ENCODE measurements around the gene HGFAC.

The HGFAC gene

DNA sequence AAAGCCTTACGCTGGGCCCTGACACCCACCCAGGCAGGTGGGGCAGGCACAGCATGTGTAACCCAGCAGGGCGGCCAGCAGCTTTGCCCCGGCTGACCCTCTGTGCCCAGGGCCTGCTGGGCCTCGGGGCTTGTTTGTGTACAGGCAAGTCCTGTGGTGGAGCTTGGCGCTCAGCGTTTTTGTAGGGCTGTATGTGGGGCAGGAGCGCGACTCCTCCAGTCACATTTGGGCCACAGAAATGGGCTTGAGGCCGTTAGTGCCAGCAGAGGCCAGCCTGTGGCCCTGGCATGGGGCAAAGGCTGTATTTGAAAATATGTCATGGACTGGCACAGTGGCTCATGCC lies 14.7 kb upstream of the HGFAC start:
- DNase-seq = no peak

DNA sequence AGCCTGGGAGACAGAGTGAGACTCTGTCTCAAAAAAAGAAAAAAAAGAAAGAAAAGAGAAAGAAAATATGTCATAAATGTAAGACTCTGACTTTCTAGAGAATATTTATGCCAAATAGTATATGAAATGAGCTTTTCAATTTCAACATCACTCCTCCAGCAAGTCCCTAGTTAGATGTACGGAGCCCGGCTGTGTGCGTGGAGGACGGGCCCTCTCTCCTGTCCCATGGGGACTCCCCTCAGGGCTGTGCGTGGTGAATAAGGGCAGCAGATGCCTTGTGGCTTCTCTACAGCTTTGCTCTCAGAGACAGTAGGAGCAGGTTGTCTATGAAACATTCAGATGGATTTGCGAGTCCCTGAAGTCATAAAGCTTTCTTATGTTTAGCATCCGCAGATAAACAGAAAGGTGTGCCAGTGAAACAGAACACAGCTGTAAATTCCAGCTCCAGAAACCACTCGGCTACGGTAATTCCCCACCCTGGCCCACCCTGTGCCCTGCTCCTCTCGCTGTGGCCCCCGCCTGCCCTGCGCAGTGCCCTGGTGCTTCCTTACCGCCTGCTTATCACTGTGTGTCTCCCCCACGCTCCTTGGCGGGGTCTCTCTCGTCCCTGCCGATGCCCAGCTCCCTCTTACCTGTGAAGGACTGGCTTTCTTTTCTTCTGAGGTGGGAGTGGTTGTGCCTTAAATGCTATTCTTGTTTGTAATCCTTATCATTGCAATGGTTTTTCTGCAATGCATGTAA lies 13.9 kb upstream of the HGFAC start:
- DNase-seq = no peak

DNA sequence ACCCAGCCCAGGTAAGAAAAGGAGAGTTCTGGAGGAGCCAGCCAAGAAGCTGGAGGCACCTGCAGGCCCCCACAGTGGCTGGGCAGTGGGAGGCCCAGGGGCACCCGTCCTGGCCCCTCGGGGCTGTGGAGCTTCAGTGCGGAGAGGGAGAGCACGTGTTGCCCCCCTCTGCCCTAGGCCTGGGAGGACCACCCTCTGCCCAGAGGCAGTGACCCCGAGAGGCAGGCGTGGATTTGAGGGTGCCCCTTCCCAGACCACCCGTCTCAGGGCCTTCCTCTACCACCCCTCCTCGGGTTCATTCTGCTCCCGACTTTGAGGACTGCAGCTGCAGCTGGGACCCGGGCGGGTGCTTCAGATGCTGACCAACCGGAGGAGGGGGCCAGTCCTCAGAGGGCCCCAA lies 12.1 kb upstream of the HGFAC start:
- no peak for DNase-seq

DNA sequence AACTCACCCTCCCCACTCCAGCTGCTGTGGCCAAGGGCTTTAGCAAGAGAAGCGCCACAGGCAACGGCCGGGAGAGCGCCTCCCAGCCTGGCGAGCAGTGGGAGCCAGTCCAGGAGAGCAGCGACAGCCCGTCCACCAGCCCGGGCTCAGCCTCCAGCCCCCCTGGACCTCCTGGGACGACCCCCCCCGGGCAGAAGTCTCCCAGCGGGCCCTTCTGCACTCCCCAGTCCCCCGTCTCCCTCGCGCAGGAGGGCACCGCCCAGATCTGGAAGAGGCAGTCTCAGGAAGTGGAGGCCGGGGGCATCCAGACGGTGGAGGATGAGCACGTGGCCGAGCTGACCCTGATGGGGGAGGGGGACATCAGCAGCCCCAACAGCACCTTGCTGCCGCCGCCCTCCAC lies 11.2 kb upstream of the HGFAC start:
- DNase-seq = no peak

DNA sequence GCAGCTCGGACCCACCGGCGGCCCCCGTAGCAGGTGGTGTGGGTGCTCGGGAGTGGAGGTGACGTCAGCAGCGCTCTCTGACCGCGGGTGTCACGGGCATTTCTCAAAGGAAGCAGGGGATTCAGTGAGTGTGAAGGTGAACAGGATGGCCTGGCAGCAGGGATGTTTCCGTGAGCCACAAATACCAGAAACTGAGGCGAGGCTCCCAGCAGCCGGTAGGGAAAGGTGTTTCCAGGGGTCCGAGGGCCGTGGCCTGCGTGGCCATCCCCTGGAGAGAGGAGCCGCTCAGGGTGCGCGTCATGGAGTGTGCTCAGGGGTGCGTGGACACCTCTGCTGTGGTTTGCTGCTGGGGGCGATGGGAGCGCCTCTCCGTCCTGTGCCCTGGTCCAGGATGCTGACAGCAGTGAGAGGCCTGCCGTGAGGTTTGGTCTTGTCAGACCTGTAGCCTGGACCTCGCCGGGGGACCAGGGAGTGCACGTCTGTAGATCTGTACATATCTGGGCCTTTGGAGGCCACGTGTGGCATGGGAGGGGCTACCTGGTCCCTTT lies 10.2 kb upstream of the HGFAC start:
- no peak for DNase-seq

DNA sequence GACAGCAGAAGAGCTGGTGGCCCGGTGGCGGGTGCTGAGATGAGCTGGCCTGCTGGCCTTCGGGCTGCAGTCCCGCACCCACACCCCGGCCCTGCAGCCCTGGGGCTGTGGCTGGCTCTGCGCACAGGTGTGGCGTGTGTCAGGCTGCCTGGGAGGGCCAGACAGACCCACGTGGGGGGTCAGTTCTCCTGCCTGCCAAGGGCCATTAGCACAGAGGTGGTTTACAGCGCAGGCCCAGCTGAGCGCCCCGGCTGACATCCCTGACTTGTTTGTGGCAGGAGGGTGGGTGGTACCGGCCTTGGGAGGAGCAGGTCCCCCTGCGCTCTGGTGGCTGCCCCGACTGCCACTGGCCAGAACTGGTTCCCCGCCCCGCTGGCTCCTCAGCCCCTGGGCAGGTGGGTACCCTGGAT lies 9.4 kb upstream of the HGFAC start:
- no peak for DNase-seq

DNA sequence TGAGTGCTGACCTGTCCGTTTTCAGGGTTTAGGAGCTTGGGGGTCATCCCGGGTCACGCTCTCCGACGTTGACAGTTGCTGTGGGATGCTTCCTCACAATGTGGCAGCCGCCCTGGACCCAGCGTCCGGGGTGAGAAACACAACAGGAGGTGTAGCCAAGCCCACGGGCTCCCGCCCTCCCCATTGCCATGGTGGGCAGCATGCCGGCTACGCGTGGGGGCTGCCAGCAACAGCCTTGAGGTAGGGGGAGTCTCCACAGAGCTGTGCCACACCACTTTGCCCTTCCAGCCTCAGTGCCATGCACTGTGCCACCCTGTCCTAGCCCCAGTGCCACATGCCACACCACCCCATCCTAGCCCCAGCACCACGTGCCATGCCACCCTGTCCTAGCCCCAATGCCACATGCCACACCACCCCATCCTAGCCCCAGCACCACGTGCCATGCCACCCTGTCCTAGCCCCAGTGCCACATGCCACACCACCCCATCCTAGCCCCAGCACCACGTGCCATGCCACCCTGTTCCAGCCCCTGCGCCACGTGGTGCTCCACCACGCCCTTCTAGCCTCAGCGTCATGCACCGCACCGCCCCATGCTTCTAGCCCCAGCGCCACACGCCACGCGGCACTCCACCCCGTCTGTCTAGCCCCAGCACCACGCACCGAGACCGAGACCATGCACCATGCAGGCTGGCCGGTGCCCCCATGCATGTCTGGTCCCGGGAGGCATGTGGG lies 8.5 kb upstream of the HGFAC start:
- DNase-seq = no peak

DNA sequence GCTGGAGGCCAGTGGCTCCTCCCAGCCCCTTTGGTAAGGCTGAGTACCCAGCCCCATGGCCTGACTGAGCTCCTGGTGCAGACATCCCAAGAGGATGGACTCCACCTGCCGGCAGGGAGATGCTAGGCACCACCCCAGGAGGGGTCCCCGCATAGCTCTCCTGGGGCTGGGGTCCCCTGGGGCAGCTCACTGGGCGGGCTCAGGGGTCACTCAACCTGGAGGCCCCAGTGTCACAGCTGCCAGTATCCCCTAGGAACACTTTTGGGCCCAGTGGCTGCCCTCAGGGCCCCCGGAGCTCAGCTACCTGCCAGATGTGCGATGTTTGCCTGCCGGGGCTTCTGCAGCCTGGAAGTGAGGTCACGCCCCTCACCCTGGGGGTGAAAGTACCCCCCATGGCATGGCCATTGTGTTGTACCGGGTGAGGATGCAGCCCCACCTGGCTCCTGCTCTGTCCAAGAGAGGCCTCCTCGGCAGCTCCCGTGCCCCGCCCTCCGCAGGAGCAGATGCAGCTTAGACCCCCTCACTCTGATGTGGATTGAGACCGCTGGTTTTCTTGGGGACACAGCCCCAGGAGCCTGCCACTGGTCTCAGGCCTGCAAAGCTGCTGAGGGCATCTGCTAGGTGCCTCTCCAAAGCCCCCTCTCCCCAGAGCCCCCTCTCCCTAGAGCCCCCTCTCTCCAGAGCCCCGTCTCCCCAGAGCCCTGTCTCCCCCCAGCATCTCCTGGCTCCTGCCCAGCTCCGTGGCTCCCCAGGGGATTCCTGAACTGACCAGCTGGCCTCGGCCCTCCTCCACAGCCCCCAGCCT lies 6.7 kb upstream of the HGFAC start:
- no peak for DNase-seq

DNA sequence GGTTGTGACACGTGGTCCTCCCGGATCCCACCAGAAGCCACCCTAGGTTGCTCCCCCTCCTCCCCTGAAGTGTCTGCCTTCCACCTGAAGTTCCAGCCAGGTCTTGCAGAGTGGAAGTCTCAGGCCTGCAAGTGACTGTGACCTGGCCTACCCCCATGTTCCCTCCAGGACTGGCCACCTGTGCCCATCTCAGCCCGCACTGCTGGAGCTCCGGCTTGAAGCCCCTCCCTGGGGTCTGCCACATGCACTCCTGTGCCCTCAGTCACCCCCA lies 6.1 kb upstream of the HGFAC start:
- DNase-seq = no peak

DNA sequence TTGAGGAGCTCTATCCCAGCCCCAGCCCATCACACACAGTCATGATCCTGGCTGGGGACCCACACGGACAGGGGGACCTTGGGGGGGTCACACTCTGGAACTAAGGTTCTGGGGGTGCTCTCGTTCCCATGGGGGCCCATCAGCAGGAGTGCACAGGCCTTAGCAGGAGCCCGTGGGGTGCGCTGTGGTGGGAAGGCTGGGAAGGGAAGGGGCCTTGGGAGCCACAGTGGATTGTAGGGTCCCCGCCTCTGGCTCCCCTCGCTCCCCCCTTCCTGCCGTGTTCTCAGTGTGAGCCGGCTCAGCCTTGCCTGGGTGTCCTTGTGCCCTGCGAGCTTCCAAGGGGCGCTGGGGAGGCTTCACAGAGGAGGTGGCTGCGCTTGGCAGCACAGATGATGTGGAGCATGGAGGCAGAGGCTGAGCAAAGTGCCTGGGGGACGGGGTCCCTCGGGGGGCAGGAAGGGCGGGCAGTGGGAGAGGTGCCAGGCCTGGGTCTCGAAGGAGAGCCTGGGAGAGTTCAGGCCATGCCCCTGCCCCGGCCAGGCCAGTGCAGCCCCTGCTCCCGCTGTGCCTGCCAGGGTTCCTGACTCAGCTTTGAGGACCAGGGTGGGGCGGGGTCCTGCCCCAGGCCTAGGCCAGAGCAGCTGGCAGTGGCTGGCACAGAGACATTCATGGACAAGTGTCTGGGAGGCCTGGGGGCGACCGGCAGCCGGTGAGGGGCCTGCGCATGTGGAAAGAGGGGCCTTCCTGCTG lies 5.5 kb upstream of the HGFAC start:
- DNase-seq = no peak

DNA sequence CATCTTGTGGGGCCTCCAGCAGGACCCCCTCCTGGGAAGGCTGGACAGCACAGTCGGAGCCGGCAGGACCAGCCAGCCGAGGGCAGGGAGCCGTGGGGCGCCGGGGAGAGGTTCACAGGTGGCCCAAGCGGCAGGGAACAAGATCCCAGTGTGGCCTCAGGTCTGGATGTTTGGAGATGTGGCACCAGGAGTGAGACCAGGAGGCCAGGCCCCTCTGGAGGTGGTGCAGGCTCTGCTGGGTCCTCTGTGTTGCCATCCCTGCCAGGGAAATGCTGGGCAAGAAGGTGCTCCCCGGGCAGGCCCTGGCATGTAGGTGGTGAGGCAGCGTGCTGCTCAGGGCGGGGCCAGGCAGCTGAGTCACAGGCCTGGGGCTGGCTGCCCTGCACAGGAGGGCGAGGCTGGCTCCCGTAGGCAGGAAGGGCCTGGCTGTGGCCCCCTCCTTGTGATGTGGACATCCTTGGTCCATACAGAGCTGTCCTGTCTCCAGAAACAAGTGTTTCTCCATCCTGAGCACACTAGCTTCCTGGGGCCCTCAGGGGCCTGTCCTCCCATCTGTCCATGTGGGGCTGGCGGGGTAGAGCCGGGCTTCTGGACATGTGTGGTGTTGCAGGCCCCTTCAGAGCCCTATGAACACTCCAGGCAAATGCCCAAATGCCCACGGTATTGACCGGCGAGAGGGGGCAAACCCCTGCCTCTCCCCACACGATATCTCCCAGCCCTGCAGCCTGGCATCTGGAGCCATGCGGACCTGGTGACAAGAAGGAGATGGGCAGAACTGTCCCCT lies 4.8 kb upstream of the HGFAC start:
- peak; percentile 70 for DNase-seq

DNA sequence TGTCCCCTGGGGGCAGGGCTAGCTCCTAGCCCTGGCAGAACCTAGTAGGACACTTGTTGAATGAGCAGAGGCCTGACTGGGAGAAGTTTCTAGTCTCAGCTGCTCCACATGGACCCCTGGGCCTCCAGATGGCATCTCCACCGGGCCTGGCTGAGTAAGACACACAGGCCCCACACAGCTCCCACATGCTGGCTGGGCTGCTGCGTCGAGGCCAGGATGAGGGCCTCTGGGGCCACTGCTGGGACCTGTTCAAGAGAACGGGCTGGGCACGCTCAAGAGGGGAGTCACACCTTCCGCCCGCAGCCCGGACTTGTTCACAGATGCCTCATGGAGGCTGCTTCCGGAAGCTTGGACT lies 4.2 kb upstream of the HGFAC start:
- DNase-seq = no peak

DNA sequence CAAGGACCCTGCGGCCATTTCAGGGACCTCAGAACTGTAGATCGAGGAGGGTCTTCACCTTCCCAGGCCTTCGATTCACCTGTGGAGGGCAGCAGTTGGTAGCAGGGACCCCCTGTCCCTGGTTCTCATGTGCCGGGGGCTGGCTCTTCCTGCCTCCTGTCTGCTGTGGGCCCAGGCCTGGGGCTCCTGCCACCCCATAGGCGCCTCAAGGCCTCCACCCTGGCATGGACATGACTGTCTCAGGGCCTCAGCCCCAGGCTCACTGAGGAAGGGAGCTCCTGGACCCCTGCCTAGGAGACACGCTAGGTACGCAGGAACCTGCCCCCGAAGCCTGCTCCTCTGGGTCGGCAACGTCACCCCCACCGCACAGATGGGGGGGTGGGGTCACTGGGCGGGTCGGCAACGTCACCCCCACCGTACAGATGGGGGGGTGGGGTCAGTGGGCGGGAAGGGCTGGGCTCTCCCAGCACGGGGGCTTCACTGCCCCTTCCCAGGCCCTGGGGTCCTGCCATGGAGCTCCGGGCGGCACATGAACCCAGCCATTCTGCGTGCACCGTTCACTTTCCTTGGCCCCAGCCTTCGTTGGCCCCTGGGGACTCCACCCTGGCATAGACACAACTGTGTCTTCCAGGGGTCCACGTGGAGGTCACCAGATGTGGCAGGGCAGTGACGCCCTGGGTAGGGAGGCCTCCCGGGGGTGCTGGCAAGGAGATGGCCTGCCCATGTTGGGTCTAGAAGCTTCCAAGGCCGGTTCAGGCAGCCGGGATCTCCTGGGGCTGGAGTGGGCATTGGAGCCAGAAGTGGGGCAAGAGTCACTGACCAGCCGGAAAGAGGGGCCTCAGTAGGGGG lies 3.5 kb upstream of the HGFAC start:
- DNase-seq = no peak

DNA sequence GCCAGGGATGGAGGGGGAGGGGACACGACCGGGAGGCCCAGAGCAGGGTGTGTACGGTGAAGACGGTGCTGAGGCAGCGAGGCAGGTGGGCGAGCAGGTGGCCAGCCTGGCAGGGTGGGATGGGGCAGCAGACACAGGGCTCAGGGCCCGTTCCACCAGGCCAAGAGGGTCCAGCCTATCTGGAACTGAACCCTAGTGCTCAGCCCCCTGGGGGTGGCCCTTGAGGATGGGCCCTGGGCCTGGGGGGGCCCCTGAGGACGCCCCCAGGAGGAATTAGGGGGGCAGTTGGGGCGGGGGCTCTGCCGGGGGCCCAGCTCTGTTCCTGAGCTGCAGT lies 3.0 kb upstream of the HGFAC start:
- DNase-seq = no peak

DNA sequence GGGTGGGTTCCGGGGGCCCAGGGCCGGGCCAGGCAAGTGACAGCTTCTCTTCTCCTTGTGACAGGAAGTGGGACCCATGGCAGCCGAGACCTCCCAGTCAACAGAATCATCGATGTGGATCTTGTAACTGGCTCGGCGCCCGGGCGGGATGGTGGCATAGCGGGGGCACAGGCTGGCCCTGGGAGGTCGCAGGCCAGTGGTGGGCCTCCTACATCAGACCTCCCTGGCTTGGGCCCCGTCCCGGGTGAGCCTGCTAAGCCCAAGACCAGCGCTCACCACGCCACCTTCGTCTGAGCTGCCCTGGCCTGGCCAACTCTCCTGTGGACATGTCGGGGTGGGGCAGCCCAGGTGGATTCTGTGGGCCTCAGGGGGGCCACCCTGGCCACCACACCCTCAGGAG lies 2.4 kb upstream of the HGFAC start:
- no peak for DNase-seq

DNA sequence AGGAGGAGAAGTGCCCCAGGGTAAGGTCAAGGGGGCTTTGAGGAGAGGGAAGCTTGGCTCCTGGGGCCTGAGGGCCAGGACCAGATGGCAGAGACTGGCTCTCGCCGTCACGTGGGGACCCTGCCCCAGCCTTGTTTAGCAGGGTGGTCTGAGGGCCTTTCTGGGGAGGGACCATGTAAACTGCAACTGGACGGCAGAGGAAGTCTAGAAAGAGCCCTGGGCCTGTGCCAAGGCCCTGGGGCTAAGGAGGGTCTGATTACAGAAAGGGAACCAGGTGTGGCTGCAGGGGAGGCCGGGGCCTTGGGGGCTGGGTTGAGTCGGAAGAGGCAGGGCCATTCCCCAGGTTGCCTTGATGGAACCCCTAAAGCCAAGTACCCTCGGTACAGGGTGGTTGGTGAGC lies 1.8 kb upstream of the HGFAC start:
- DNase-seq = no peak

DNA sequence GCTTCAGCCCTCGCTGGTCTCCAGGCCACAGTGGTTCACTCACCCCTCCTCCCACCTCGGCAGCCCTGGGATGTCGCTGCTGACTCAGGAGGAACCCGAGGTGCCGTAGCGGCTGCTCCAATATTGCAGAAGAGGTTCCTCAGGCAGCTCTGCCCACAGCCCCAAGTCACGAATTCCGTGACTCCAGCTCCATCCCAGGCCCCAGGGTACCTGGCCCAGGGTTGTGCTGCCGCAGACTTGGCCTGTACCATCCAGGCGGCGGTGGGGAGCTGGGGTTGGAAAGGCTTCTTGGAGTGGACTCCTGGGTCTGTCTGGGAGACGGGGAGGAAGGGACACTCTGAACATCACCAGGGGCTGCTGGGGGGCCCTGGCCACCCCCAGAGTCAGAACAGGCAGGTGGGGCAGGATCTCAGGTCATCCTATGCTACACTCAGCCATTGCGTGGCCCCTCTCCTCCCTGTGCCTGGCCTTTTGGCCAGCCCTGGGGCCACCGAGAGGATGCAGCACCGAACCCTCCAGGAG lies 728 bp upstream of the HGFAC start:
- DNase-seq = no peak

DNA sequence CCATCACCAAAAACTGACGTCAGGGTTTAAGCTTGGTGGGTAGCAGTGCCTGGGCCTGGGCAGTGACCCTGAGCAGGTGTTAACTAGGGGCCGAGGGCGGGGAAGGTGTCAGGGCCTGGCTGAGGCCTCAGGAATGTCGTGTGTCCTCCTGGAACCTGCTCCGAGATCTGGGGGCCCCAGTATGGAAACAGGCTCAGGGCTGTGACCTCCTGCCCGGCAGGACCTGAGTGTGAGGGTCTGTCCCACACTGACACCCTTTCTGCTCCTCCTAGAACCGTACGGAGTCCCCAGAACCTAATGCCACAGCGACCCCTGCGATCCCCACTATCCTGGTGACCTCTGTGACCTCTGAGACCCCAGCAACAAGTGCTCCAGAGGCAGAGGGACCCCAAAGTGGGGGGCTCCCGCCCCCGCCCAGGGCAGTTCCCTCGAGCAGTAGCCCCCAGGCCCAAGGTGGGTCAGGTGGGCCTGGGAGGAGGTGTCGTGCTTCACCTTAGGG lies 741 bp downstream of the HGFAC start:
- DNase-seq = no peak

DNA sequence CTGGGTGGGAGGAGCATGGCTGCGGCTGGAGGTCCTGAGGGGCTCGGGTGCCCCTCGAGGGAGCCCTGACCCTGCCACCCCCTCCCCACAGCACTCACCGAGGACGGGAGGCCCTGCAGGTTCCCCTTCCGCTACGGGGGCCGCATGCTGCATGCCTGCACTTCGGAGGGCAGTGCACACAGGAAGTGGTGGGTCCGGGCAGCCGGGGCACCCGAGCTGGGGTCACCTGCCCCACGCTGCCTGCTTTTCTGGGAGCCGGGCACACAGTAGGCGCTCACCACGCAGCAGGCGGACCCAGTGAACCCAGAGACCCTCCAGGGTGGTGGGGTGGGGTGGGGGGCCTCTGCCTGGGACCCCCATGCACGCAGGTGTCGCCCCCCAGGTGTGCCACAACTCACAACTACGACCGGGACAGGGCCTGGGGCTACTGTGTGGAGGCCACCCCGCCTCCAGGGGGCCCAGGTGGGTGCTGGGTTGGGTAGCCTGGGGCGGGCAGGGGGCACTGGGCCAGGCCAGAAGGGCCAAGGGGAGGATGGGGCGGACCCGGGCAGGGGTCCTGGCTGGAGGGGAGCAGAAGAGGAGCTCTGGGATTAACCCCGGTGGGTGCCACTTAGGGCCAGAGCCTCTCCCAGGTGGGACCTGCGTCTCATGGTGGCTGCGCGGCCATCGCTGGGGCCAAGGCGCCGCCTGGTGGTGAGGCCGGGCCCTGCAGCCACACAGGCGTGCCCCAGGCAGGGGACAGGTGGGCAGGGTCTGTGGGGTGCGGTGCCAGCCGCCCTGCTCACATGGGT lies 1.4 kb downstream of the HGFAC start:
- DNase-seq = no peak

DNA sequence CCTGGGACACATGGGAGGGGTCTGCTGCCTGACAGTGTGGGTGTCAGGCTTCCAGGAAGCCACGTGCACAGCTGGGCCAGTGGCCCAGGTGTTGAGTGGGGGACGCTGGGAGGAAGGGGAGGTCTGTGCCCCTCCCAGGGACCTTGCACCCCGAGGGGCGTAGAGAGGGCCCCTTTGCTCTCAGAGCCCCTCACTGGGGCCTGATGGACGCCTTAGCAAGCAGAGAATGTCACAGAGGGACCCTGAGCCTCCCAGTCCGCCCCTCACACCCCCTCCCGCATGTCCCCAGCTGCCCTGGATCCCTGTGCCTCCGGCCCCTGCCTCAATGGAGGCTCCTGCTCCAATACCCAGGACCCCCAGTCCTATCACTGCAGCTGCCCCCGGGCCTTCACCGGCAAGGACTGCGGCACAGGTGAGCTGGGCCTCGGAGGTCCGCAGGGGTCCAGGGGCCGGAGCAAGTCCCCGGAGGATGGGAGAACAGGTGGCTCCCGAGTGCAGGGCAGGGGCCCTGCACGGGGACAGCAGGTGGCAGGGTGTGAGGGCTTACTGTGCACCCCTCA lies 2.1 kb downstream of the HGFAC start:
- DNase-seq = no peak
